22Rv1 (cell line): Measurements from ENCODE around the gene MED10.

Experiments
- H3K27ac ChIP-seq: fragments of 450-650 bp; 2 replicates; pipeline ENCODE4 v1.5.1; 2017
- CTCF ChIP-seq: fragments of 450-650 bp; IDR thresholded peaks from 2 replicates; pipeline ENCODE4 v1.5.1; 2017; ENCODE audit warnings: mild to moderate bottlenecking
- ZFX ChIP-seq: fragments of 450-650 bp; IDR thresholded peaks from 2 replicates; pipeline ENCODE4 v1.6.1; 2017; ENCODE audit warnings: antibody characterized with exemption, borderline replicate concordance

The MED10 gene

DNA sequence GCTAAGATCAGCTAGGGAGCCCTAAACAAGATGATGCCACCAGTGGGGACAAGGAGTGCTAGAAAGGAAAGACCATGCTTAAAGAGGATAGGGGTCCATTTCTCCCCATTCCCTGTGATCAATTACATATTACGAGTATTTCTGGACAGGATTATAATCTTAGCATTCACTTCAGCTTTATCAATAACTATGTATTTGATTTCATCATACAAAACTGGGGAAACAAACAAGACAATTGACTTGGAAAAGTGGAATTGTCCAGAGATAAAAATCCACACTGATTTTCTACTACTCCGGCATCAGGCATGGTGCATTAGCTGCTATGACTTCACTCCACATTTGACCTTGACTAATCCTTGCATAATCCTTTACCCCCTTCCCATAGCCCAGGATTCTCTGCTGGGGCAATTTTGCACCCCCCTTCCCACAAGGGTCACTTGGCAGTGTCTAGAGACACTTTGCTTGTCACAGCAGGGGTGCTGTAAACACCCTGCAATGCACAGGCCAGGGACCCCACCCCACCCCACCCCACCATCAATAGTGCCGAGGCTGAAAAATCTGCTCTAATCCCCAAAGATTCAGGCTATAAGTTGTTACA, 40.4 kb upstream of the MED10 start:
- no peak for TF ChIP-seq ZFX
- TF ChIP-seq CTCF: no peak
- H3K27ac ChIP-seq: no peak overlapping the region

GRCh38 chr5:6417657-6418056, 39.3 kb upstream of the MED10 start:
- TF ChIP-seq ZFX (no peak), CTCF (no peak)
- no peak overlapping the region for H3K27ac ChIP-seq

DNA sequence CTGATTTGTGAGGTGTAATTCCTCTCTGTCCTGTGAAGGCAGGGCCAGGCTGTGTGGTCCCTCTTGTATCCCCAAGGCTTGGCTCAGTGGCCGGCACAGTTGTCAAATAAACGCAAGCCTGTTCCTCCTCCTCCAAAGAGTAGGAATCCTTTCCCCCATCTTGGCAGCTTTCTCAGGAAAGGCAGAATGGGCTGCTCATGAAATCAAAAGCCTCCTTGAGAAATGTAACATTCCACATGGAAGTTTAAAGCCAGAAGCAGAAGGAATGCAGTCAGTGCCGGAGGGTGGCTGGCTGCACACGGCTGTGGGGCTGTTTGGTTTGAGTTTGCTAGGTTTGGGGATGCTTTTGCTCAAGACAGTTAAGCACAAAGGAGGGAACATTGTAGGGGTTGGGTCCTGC, 34.5 kb upstream of the MED10 start:
- H3K27ac ChIP-seq: no peak overlapping the region
- no peak for TF ChIP-seq ZFX
- no peak for TF ChIP-seq CTCF

DNA sequence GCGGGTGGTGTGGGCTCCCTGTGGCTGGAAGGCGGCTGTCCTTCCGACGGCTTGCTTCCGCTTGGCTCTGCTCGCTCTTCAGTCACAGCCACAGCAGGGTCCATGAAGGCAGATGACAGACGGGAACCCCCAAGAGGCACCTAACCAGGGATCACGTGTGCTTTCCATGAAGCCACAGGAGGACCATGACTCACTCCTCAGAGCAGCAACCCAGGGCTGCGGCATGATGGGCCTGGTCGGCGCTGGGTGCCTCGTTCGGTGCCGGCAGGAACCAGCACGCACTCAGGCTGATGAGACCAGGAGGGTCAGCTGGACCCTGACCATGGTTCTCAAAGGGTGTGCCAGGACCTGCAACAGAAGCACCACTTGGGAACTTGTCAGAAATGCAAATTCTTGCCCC, 32.8 kb upstream of the MED10 start:
- no peak overlapping the region for H3K27ac ChIP-seq
- TF ChIP-seq ZFX (no peak), CTCF (no peak)

DNA sequence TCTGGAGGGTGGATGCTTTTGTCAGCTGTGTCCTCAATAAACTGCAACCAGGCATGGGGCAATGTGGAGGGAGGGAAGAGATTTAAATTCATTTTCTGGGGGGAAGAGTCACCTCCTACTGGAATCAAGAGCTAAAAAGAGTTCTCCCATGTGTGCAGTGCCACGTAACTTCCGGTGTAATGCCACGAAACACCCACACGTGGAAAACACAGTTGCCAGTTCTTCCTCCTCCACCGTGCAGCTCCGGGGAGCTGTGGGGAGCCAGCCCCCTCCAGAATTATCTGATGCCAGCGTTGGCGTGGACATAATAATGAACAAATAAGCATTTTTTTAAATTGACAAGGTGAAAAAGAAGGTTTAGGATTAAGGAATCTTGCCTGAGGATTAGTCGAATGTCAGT, 32.1 kb upstream of the MED10 start:
- no peak for TF ChIP-seq ZFX
- TF ChIP-seq CTCF: no peak
- H3K27ac ChIP-seq: no peak overlapping the region

GRCh38 chr5:6408627-6409446, 30.5 kb upstream of the MED10 start:
- H3K27ac ChIP-seq: no peak overlapping the region
- TF ChIP-seq ZFX: no peak
- TF ChIP-seq CTCF: no peak

- no peak overlapping the region for H3K27ac ChIP-seq
- TF ChIP-seq ZFX (no peak), CTCF (no peak)
Measured at GRCh38 chr5:6408260-6408596, 29.9 kb upstream of the MED10 start.
